NCI-H1105 (cell line): Measurements from ENCODE around the gene NCAN.

Source experiments
- DNase-seq: peaks from one replicate; lab custom pipeline; 2025; lab: John Stamatoyannopoulos, UW

Gene NCAN

DNA sequence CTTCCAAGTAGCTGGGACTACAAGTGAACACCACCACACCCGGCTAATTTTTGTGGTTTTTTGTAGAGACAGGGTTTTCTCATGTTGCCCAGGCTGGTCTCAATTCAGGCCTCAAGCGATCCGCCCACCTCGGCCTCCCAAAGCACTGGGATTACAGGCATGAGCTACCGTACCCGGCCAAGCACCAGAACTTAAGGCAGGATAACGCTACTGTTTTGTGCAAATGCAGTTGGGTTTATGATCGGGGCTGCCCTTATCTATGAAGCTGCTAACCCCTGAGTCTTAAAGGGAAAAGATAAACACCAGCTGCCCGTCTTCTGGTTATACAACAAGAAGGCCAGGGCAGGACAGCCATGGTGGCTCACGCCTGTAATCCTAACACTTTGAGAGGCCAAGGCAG, 73.9 kb downstream of the NCAN start:
- DNase-seq, result no peak

DNA sequence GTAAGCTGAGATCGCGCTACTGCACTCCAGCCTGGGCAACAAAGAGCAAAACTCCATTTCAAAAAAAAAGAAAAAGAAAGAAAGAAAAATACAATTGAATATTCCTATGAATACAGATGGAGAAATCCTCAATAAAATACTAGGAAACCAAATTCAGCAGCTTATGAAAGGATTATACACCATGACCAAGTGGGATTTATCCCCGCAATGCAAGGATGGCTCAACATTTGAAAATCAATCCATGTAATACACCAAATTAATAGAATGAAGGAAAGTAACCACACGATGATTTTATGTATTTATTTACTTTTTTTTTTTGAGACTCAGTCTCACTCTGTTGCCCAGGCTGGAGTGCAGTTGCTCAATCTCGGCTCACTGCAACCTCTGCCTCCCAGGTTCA, 80.8 kb downstream of the NCAN start:
- DNase-seq, result no peak

DNA sequence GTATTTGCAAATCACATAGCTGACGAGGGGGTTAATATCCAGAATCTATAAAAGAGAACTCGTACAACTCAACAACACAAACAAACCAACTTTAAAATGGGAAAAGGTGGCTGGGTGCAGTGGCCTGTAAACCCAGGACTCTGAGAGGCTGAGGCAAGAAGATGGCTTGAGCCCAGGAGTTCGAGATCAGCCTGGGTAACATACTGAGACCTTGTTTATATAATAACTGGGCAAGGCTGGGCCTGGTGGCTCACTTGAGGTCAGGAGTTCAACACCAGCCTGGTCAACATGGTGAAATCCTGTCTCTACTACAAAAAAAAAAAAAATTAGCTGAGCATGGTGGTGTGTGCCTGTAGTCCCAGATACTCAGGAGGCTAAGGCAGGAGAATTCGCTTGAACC, 83.2 kb downstream of the NCAN start:
- no peak for DNase-seq

DNA sequence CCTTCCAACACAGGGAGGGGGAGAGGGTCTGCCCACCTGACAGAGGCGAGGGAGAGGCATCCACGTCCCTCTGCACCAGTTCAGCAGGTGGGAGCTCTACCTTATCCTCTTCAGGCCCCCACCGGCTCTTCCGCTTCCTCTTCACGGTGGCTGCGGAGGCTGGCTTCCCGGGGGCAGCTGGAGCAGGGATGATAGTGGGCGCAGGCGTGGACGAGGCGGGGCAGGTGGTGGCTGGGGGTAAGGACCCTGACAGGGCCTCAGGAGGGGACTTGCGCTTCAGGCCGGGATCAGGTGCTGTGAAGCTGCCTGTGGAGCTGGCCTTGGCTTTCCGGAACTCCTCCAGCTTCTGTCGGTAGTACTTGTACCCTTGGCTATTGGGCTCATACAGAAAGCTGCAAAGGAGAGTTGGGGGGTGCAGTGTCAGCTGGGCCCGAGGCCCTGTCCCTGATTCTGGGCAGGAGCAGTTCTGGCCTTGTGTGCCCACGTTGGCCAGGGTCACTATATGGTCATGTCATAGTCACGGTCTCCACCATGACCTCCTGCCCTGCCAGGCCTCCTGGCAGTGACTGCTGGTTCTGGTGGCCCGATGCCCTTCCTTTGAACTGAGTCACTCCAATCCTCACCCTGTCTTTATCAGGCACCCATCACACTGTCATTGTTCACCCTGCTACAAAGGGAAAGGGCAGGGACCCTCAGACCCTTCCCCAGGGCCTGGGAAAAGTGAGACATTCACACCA, 85.4 kb downstream of the NCAN start:
- no peak for DNase-seq

DNA sequence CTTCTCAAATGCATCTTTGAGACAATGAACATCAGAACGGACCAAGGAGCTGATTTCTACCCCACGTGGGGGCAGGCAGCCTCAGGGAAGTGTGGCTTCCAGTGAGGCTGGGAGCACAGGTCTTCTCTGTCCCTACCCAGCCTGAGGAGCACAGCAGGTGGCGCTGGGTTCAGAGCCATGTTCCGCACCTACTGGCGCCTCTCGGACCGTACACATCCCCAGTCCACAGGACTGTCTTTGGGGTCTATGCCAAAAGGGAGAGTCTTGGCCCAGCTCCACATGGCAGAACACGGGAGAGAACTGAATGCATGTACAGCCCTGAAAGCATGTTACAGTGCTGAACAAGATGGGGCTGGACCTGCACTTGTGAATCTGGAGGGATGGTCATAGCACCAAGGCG, 86.0 kb downstream of the NCAN start:
- no peak for DNase-seq

DNA sequence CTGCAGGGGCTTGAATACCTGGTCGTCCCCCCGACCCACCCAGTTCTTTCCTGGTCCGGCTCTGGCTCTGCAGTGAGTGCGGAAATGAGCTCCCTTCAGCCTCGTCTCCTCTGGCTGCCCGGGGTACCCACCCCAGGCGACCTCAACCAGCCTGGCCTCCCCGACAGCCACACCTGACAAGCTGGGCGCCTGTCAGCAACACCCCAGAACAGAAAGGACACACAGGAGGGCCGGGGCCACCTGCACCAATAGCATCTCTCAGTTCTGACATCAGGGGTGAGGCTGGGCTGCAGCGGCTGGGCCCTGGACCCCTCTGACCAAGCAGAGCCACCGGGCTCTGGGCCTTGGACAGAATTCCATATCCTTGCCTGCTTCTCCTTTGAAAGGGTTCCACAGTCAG, 88.9 kb downstream of the NCAN start:
- no peak for DNase-seq
